ENCODE results near the gene OTOP1.
"Not testable (repeated sequence)": the region's sequence is repeated elsewhere in the genome, so short reads cannot be mapped to it uniquely, and the experiment has no call there.

The OTOP1 gene

GRCh38 chr4:4160956-4161665, 65.6 kb downstream of the OTOP1 start:
- not testable (repeated sequence) for DNase-seq

GRCh38 chr4:4145622-4146021, 81.1 kb downstream of the OTOP1 start:
- DNase-seq: not testable (repeated sequence)

GRCh38 chr4:4143376-4143775, 83.4 kb downstream of the OTOP1 start:
- DNase-seq: not testable (repeated sequence)

- not testable (repeated sequence) for DNase-seq
Measured at GRCh38 chr4:4142679-4143078, 84.0 kb downstream of the OTOP1 start.

- not testable (repeated sequence) for DNase-seq
Measured at GRCh38 chr4:4141186-4141585, 85.5 kb downstream of the OTOP1 start.

All from fibroblast of skin of back (primary cell).